ENCODE data around the gene ITGB1BP2.

DNA sequence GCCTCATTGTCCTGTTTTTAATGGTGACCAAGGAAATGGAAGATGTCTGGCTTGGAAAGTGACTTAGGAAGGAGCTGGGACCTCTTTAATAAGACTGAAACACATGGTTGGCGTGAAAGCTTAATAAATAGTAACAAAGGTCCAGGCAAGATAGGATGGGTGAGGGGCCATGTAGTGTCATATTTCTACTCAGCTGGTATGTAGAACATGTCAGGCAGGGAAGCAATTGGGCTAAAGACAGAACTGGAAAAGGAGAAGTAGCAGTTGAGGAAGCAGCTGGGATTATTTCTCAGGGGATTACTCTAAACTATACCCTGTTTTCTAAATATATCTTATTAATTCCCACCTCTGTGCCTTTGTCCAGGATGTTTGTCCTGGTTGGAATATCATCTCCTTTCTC is 18.6 kb downstream of the ITGB1BP2 start:
- TF ChIP-seq, protein P1, sequence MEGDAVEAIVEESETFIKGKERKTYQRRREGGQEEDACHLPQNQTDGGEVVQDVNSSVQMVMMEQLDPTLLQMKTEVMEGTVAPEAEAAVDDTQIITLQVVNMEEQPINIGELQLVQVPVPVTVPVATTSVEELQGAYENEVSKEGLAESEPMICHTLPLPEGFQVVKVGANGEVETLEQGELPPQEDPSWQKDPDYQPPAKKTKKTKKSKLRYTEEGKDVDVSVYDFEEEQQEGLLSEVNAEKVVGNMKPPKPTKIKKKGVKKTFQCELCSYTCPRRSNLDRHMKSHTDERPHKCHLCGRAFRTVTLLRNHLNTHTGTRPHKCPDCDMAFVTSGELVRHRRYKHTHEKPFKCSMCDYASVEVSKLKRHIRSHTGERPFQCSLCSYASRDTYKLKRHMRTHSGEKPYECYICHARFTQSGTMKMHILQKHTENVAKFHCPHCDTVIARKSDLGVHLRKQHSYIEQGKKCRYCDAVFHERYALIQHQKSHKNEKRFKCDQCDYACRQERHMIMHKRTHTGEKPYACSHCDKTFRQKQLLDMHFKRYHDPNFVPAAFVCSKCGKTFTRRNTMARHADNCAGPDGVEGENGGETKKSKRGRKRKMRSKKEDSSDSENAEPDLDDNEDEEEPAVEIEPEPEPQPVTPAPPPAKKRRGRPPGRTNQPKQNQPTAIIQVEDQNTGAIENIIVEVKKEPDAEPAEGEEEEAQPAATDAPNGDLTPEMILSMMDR (IDR thresholded peaks at IDR 0.05): no peak
- TF ChIP-seq EZH2 (IDR thresholded peaks at IDR 0.05): no peak
